ENCODE results near the gene MRPL24.

GRCh38 chr1:156788136-156788535, 47.2 kb upstream of the MRPL24 start:
- TF ChIP-seq POLR2A (IDR thresholded peaks at IDR 0.05; ENCODE audit: low read depth, low read length) (no peak), POLR2AphosphoS5 (IDR thresholded peaks at IDR 0.05; ENCODE audit: low read depth, low read length) (no peak)
